Measurements from ENCODE around the gene MIER3.
"Not testable (repeated sequence)": the region's sequence is repeated elsewhere in the genome, so short reads cannot be mapped to it uniquely, and the experiment has no call there.

MIER3 gene

DNA sequence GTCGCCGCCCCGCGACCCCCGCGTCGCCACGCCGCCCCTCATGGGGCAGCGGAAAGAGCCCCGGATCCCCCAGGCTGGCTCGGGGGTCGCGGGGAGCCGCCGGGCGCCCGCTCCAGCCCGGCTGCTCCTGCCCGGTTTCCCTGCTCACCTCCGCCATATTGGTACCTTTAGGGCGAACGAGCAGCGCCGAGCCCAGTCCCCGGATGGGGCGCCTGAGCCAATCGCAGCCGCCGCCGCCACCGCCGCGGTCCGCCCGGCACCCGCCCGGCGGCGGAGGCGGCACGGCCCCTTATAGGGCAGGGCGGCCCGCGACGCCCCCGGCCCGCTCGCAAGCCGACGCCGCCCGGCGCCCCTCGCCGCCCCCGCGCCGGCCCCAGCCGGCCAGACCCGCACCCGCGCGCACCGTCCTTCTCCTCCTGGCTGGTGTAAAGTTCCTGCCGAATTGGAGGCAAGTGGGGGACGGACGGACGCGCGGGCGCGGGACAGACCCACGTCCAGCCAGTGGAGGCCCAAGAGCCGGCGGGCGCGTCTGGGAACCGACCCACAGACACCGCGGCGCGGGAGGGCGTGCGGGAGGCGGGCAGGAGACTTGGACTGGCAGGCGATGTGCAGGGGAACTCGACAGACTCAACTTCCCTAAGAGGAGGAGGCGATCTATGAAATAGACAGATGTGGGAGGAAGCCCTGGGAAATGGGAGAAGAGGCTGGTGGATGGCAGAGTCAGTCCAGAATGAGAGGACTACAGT, at the start of gene MIER3:
TSS of gene MIER3 (minus strand) at position 178 of the 746 bp plus-strand sequence. CDS start at position 157, 21 bp downstream.
- intact Hi-C loops (cut with DNase I), result loop anchor here (2.0 to 5.0 kb wide), 2 partner anchors 40 to 221 kb away; no protein-coding TSS in a partner anchor
- DNase-seq, result peak; percentile 11 to 93 (median 83)

DNA sequence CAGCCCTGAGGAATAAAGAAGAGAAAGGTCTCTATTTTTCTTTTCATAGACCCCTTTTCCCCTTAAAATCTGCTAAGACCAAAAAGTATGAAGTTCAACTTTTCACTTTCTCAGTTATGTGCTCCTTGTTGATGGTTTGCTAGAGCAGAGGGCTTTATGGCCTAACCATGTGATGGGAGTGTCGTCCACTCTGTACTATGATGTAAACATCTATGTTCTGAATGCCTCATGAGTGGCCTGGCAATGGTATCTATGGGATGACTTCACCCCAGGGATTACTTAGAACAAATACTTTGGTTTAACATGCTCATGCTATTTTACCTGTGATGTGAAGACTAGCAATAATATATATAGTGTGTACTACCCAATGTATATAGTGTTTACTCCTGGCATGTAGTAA, 43.7 kb upstream of the MIER3 start:
- intact Hi-C loops (cut with DNase I), result no loop called here
- DNase-seq, result no peak

DNA sequence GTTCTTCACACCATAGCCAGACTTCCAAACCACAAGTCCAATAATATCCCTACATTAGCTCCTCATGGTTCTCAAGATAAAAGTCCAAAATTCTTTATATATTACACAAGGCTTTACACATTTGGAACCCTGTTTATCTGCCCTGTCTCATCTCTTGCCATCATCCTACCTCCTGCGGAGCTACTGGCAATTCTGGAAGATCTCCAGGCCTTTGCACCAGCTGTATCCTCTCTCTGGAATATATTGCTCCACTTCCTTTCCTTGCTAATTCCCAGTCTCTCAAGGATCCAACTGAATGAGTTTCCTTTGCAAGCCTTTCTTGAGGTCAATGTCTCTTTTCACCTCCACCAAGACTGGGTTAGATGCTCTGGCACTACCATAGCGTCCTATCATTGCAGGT, 41.3 kb upstream of the MIER3 start:
- intact Hi-C loops (cut with DNase I), result no loop called here
- DNase-seq, result no peak

GRCh38 chr5:56989676-56990075, 37.8 kb upstream of the MIER3 start:
- no peak for DNase-seq
- intact Hi-C loops (cut with DNase I), result no loop called here

DNA sequence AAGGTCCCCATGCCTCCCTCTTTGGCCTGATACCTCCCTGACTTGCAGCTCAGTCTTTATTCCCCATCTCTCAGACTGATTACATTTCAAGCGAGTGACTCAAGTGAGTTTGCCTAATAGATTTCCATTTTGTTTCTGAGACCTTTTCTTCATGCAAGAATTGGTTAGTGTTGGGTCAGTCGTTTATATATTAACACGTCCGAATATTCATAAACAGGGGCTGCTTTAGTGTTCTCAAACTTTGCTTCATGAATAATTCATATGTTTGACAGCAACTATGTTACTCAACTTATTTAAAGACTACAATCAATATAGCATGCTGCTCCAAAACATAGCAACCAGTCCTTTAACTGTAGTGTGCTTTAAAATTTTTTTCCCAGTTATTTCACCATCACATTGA, 36.6 kb upstream of the MIER3 start:
- no peak for DNase-seq

DNA sequence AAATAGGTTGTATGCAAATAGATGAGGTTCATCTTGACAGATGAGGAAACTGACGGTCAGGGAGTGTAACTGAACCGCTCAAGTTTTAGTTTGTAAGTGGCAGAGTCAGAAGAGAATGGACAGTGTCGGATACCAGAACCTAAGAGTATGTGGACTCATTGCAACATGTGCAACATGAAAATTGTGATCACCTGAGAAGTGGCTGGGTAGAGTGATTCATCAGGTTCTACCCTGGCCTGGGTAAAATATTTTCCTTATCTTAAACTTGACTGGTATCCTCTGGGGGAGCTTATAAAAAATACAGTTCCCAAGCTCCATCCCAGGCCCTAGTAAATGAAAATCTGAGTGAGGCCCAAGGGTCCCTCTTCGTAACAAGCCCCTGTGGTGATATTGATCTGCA, 35.2 kb upstream of the MIER3 start:
- intact Hi-C loops (cut with DNase I), result no loop called here
- DNase-seq, result no peak

More for the DNA sequence above, 36.6 kb upstream of the MIER3 start:
- intact Hi-C loops (cut with DNase I), result no loop called here

DNA sequence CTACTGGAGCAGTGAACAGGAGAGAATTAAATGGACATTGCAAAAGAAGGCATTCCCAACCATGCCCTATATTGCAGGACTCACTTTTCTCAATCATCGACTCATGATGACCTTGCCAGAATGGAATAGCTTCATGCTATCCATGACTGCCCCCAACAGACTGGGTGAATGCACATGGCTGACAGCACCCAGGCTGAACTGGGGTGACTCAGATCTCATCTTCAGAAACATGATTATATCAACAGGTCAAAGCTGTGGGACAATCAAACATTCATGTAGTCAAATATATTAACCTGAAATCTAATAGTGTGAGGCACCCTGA, 34.7 kb upstream of the MIER3 start:
- intact Hi-C loops (cut with DNase I), result no loop called here
- DNase-seq, result peak in 1 of 42 donors; percentile 1

DNA sequence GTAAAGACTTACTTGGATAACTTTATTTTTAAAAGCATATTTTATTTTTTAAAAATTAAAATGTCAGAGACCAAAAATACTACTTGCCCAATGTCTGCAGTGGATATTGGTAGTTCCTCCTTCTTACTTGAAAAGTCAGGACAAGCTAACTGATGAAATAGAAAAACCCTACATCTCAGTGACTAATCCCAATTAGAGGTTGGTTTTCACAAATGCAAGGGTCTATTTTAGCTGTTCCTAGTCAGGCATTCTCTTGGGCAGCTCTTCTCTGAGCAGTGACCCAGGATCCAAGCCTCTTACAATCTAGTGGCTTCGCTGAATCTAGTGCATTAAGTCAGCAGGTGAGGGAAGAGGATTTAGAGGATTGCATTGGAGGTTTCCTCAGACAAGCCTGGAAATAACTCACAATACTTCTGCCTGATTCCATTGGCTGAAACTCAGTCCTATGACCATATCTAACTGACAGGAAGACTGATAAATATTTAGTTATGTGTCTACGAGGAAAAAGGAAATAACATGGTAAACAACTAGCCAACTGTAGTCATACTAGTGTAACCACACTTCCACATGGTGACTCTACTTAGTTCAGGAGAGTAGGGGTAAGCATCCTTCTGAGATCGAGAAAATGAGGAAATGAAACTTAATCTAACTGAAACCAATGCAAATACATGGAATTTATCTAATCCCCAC, 34.2 kb upstream of the MIER3 start:
- intact Hi-C loops (cut with DNase I), result no loop called here
- no peak for DNase-seq

GRCh38 chr5:56984445-56984844, 32.5 kb upstream of the MIER3 start:
- intact Hi-C loops (cut with DNase I), result no loop called here
- no peak for DNase-seq

DNA sequence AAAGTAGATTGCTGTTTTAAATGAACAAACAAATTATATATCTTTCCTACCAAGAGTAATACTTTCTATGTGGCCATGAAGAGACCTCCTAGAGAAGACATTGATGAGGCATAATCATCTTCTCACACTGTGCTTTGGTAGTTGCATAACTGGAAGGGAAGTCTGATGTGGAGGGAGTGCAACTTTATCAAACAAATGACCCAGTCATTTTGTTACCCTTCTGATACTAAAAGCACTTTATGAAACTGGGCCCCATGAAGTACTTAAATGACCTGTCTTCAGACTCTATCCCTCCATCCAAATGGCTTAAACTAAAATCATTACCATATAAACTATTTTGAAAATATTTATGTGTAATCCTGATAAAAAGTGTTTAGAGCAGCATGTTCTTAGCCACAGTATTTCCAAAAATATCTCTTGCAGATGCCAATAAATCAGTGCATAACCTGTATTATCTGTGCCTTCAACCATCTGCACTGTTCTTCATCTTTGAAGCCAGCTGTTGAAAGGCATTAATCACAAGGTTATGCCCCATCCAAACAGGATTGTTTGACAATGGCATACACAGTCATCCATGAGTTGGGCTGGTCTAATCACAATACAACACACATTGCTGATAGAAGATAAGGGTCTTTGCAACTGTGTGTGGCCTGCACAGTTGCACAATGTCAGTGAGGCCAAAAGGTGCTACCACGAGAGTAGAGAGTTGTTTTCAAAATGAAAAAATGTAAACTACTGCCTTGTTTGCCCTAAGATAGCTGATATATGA, 31.9 kb upstream of the MIER3 start:
- DNase-seq, result no peak
- intact Hi-C loops (cut with DNase I), result no loop called here

DNA sequence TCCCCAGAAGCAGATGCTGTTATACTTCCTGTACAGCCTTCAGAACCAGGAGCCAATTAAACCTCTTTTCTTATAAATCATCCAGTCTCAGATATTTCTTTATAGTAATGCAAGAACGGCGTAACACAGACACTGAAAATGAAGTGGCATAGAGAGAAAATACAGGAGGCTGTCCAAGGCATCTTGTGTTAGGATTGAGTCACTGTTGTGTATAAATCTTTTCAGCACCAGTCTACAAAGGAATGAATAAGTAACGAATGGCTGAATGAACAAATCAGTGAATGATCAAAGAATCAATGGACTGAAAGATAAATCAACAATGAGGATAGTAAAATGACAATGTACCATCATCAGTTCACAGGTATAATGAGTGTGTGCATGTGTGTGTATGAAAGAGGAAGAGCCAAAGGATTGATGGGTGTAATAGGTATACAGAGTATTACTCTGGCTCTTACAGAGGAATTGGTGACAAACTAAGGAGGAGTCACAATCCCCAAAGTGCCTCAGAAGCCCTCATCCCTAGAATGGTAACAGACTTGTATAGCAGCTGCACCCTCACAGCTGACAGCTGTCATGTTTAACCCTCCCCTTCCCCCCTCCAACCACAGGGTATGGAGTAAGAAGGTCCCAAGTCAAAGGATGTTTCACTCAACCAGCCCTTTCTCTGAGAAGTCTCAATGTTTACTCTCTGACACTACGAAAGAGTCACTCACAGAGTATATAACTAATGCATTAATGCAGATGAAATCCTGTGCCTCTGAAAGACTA, 29.8 kb upstream of the MIER3 start:
- intact Hi-C loops (cut with DNase I), result no loop called here
- DNase-seq, result no peak

DNA sequence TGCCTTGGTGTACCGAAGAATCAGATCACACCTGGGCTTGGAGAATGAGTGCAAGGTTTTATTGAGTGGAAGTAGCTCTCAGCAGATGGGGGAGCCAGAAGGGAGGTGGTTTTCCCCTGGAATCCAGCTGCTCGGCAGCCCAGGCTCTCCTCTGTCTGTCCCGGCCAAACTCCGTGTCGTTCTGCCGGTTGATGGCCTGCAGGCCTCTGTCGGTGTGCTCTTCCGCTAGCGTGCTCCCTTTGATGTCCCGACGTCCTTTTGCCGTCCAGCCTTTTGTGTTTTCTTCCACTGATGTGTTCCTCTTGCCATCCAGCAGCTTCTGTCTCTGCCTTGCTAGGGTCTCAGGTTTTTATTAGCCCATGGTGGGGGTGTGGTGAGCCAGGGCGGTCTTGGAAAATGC, 28.0 kb upstream of the MIER3 start:
- DNase-seq, result no peak
- intact Hi-C loops (cut with DNase I), result no loop called here

- intact Hi-C loops (cut with DNase I); DNase-seq: not testable (repeated sequence)
Measured at GRCh38 chr5:56979526-56979925, 27.6 kb upstream of the MIER3 start.

GRCh38 chr5:56977822-56978221, 25.9 kb upstream of the MIER3 start:
- intact Hi-C loops (cut with DNase I), result no loop called here
- no peak for DNase-seq

DNA sequence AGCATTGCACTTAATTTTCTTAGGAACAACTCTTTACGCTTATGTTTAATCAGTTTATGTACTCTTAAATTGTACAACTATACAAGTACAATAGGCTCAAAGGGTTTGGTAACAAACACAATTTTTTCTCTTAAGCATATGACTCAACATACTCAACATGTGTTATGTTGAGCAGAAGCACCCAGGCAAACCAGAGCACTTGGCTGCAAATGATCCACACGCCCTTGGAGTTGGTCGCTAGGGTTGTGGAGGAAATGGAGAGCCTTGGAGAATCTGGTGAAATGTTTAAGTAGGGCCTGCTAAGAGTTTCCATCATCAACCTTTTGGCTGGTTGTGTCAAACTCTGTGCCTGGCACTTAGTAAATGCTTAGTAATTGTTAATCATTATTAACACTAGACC, 25.1 kb upstream of the MIER3 start:
- DNase-seq, result no peak
- intact Hi-C loops (cut with DNase I), result no loop called here

GRCh38 chr5:56974241-56974640, 22.3 kb upstream of the MIER3 start:
- intact Hi-C loops (cut with DNase I), result no loop called here
- no peak for DNase-seq

DNA sequence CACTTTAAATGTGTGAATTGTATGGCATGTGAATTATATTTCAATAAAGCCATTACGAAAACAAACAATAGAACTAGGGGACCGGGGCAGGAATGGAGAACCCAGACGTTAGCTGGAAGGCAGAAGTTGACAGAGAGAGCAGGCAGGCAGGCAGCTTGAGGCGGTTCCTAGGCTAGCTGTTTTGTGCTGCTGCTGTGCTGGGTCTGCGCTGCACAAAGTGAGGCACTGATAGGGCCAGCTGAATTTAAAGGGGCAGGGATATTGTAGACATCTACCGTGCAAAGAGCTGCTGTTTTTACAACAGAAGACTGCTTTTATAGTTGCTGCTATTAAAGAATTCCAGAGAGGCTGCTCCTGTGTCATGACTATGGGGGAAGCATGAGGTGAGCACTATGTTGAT, 21.6 kb upstream of the MIER3 start:
- intact Hi-C loops (cut with DNase I), result no loop called here
- no peak for DNase-seq

GRCh38 chr5:56971275-56971674, 19.4 kb upstream of the MIER3 start:
- intact Hi-C loops (cut with DNase I), result no loop called here
- no peak for DNase-seq

DNA sequence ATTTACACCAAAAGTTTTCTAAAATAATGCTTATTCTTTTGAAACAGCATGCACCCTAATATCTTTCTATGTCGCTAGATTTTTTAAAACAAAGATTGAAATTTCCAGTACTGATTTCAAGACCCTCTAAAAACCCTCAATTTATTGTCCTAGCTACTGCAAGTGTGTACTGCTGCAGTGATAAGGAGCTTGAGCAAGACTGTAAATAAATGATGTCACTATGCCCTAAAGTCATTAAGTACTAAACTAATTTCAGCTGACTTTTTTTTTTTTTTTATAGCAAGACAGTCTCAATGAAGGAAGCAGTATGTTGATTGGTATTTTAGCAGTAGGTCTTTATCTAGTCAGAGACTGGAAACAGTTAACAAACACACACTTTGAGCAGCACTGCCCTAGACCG, 12.2 kb upstream of the MIER3 start:
- intact Hi-C loops (cut with DNase I), result no loop called here
- DNase-seq, result no peak

- DNase-seq, result no peak
- intact Hi-C loops (cut with DNase I), result no loop called here
Measured at GRCh38 chr5:56963246-56963645, 11.3 kb upstream of the MIER3 start.

Measured in head of caudate nucleus (tissue), 42 donors.